SK-N-SH treated with all-trans-retinoic acid at 6 μM for 48 hours (cell line): ENCODE data around the gene ADNP.

Experiments
- ATAC-seq: fragments of 200-7000 bp; cut with Tn5 transposase; 3 replicates; pipeline ENCODE4 v1.9.1; 2020; ENCODE audit warnings: mild to moderate bottlenecking, moderate library complexity
- ARNTL ChIP-seq: fragments of 450-650 bp; formaldehyde crosslinking; IDR thresholded peaks from 2 replicates; pipeline ENCODE4 v1.5.0; 2020; ENCODE audit warnings: low read depth, mild to moderate bottlenecking, moderate library complexity, borderline replicate concordance
- BACH2 ChIP-seq: fragments of 250-450 bp; sonication (Bioruptor Pico); IDR thresholded peaks from 2 replicates; pipeline ENCODE4 v1.9.0; 2021; ENCODE audit warnings: mild to moderate bottlenecking, borderline replicate concordance
- CSRNP3 ChIP-seq: fragments of 250-450 bp; sonication (Bioruptor Pico); IDR thresholded peaks from 2 replicates; pipeline ENCODE4 v1.5.1; 2021; ENCODE audit warnings: mild to moderate bottlenecking, moderate library complexity
- GLIS3 ChIP-seq: fragments of 250-450 bp; sonication (Bioruptor Pico); IDR thresholded peaks from 2 replicates; pipeline ENCODE4 v1.5.0; 2020; ENCODE audit warnings: mild to moderate bottlenecking, moderate library complexity
- POU6F1 ChIP-seq: fragments of 250-450 bp; sonication (Bioruptor Pico); IDR thresholded peaks from 2 replicates; pipeline ENCODE4 v1.8.0; 2021; ENCODE audit warnings: low read depth, mild to moderate bottlenecking, moderate library complexity, borderline replicate concordance
- PPARA ChIP-seq: fragments of 250-450 bp; sonication (Bioruptor Pico); IDR thresholded peaks from 2 replicates; pipeline ENCODE4 v1.5.0; 2020; ENCODE audit warnings: mild to moderate bottlenecking, borderline replicate concordance
- TCF4 ChIP-seq: fragments of 250-450 bp; sonication (Bioruptor Pico); IDR thresholded peaks from 2 replicates; pipeline ENCODE4 v1.8.0; 2021; ENCODE audit warnings: mild to moderate bottlenecking, moderate library complexity, borderline replicate concordance
- TOX ChIP-seq: fragments of 250-450 bp; sonication (Bioruptor Pico); IDR thresholded peaks from 2 replicates; pipeline ENCODE4 v1.8.0; 2021; ENCODE audit warnings: mild to moderate bottlenecking, moderate library complexity, borderline replicate concordance
- ZC3H10 ChIP-seq: fragments of 250-450 bp; sonication (Bioruptor Pico); IDR thresholded peaks from 2 replicates; pipeline ENCODE4 v1.5.1; 2021; ENCODE audit warnings: mild to moderate bottlenecking, moderate library complexity
- ZFP30 ChIP-seq: fragments of 450-650 bp; formaldehyde crosslinking; IDR thresholded peaks from 2 replicates; pipeline ENCODE4 v1.5.0; 2022; ENCODE audit warnings: mild to moderate bottlenecking, moderate library complexity
- ZNF565 ChIP-seq: fragments of 450-650 bp; formaldehyde crosslinking; conservative IDR thresholded peaks from 2 replicates; pipeline ENCODE4 v1.5.0; 2020; ENCODE audit warnings: low read depth, mild to moderate bottlenecking, moderate library complexity
- TF ChIP-seq, protein P1 (sequence below): fragments of 250-450 bp; sonication (Bioruptor Pico); IDR thresholded peaks from 2 replicates; pipeline ENCODE4 v1.5.1; 2020; ENCODE audit warnings: low read depth, mild to moderate bottlenecking, moderate library complexity

Gene ADNP

GRCh38 chr20:50843331-50844276, 87.6 kb downstream of the ADNP start:
- no peak for ATAC-seq
- TF ChIP-seq GLIS3 (CRISPR knock-in tag) (no peak), BACH2 (CRISPR knock-in tag) (no peak), ZFP30 (CRISPR knock-in tag) (no peak), ZC3H10 (CRISPR knock-in tag) (no peak)
- TF ChIP-seq, protein P1, sequence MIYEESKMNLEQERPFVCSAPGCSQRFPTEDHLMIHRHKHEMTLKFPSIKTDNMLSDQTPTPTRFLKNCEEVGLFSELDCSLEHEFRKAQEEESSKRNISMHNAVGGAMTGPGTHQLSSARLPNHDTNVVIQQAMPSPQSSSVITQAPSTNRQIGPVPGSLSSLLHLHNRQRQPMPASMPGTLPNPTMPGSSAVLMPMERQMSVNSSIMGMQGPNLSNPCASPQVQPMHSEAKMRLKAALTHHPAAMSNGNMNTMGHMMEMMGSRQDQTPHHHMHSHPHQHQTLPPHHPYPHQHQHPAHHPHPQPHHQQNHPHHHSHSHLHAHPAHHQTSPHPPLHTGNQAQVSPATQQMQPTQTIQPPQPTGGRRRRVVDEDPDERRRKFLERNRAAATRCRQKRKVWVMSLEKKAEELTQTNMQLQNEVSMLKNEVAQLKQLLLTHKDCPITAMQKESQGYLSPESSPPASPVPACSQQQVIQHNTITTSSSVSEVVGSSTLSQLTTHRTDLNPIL (CRISPR knock-in tag): no peak

GRCh38 chr20:50842821-50843220, 88.4 kb downstream of the ADNP start:
- ATAC-seq: no peak
- no peak for TF ChIP-seq CSRNP3 (CRISPR knock-in tag)
- no peak for TF ChIP-seq ZNF565 (CRISPR knock-in tag)
- TF ChIP-seq, protein P1 (CRISPR knock-in tag): no peak
- TF ChIP-seq TCF4 (CRISPR knock-in tag): no peak
- no peak for TF ChIP-seq ARNTL (CRISPR knock-in tag)
- no peak for TF ChIP-seq POU6F1 (CRISPR knock-in tag)
- no peak for TF ChIP-seq PPARA (CRISPR knock-in tag)
- no peak for TF ChIP-seq TOX (CRISPR knock-in tag)
